Psoas muscle (tissue), 8 donors: ENCODE results near the gene GAMT. TPM values are rescaled to one million over a fixed set of nuclear protein-coding genes. Genes with fewer than 3 reads are reported as not detected.

Source experiments
- ATAC-seq, 4 donors: fragments of 200-7000 bp; cut with Tn5 transposase; one replicate each; pipeline ENCODE4 v1.9.1; 2020; ENCODE audit warnings: moderate library complexity in 3 of 4, mild to moderate bottlenecking in 2 of 4
- DNase-seq, 2 donors: peaks; one replicate each; pipeline ENCODE4 v3.0.0-alpha.2; 2020
- H3K27ac ChIP-seq: fragments of 200-600 bp; one replicate; pipeline ENCODE4 v1.8.0; 2022
- H3K27me3 ChIP-seq, 3 donors: fragments of 200-600 bp in 1 of 3; one replicate each; pipeline versions ENCODE4 v1.6.1 to v1.8.0; 2013 to 2022; ENCODE audit warnings: low read length in 2 of 3, mild to moderate bottlenecking in 2 of 3, moderate library complexity in 1 of 3; ENCODE audit not compliant: insufficient read depth in 3 of 3
- H3K36me3 ChIP-seq, 2 donors: fragments of 200-600 bp in 1 of 2; one replicate each; pipeline versions ENCODE4 v1.6.1 to v1.8.0; 2013 to 2022; ENCODE audit warnings: low read depth in 1 of 2, mild to moderate bottlenecking in 1 of 2, moderate library complexity in 1 of 2; ENCODE audit not compliant: insufficient read depth in 1 of 2
- H3K4me1 ChIP-seq: fragments of 200-600 bp; one replicate; pipeline ENCODE4 v1.8.0; 2022
- H3K4me3 ChIP-seq: fragments of 200-600 bp; one replicate; pipeline ENCODE4 v1.8.0; 2022; ENCODE audit warnings: mild to moderate bottlenecking
- H3K9me3 ChIP-seq: fragments of 200-600 bp; one replicate; pipeline ENCODE4 v1.8.0; 2022
- WGBS, 3 donors: extraction: QIAGEN DNeasy Blood & Tissue Kit; methylation state at CpG; one replicate each; pipeline versions ENCODE4 v1.1.6 to v1.1.7; 2013; 5-methylcytosine and 5-hydroxymethylcytosine counted together
- intact Hi-C, 2 donors: fragments of 100-400 bp; cut with DNase I; formaldehyde crosslinking; loops; one replicate each; pipeline versions ENCODE4 v1.11.0 to v1.14.2; 2022
- polyA plus RNA-seq, 3 donors: library from polyadenylated mRNA; stranded (reverse); fragments of 200-250 nt; gene quantifications; one replicate each; pipeline ENCODE4 v1.2.3, GENCODE V29; 2013
- total RNA-seq, 4 donors: library from RNA; stranded (reverse); fragmentation: NEBNext Ultra II Directional in 2 of 4; extraction: Animal tissue kit (Norgen Biotek cat#: 25700) in 2 of 4; gene quantifications; one replicate each; pipeline versions ENCODE4 v1.2.1 to v1.2.4, GENCODE V29; 2021 to 2023
- TF ChIP-seq, protein P1 (sequence below): fragments of 200-600 bp; IDR thresholded peaks from one replicate; pipeline ENCODE4 v1.8.0; 2022; ENCODE audit warnings: antibody characterized with exemption
- donor health status: healthy with polysubstance abuse.
- donor health status: DM: no; HTN: no; CAD: no; lungs with moderate emphysema.
- donor health status: Bipolar disorder and iron deficiency.
- donor health status: healthy.
- donor health status: DM: yes; HTN: yes; CAD: no.
- donor health status: DM: no; HTN: no; CAD: no.
- donor health status: DM: no; HTN: no; CAD: no.
- donor health status: DM: yes; HTN: yes; CAD: no.

The GAMT gene
- total and polyA plus RNA-seq, 7 donors, result 162 to 464 (median 237) TPM

DNA sequence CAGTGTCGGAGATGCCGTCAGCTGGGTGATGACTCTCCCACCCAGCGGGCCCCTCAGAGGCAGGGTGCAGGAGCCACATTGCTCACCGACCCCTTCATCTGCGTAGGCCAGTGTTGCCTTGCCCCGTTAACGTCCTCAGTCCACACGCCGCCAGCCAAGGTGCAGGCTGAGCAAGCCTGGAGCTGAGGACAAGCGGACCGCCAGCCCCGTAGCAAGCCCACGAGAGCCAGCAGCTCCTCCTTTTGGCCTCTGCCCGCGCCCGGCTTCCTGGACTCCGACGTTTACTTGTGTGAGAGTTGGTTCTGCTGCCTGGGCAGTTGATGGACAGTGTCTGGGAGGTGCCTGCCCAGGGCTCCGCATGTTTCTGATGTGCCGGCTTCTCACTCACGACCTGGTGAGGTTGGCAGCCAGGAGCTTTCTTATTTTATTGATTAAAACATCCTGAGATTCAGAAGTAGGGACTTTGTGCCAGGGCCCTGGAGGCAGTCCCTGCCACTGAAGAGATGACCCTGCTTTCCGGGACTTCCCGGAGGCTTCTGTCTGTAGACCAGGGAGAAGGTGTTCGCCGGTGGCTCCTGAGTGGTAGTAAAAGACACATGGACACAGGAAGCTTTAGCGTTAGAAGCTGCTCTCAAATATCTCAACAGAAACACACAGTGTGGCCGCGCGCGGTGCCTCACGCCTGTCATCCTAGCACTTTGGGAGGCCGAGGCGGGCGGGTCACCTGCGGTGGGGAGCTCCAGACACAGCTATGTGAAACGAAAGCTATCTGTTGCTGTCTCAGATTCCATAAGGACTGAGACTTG, 11.9 kb upstream of the GAMT start:
- ATAC-seq (no peak), DNase-seq (no peak)
- H3K36me3 ChIP-seq, result peaks cover 0 to 22% of the 10 kb centered on the region in 2 donors
- H3K4me1 ChIP-seq, result peaks cover 85% of the 10 kb centered on the region
- 63 to 83% (median 64%) methylated on average over 36 of the region's 36 CpGs for WGBS, 3 donors
- H3K27me3 ChIP-seq, result no peaks in the 10 kb centered on the region
- intact Hi-C loops, result loop anchor here in 1 of 2 donors (10.0 kb wide), 1 partner anchor 138 kb away; the partner anchor contains the start of gene FAM174C
- no peaks in the 10 kb centered on the region for H3K9me3 ChIP-seq
- TF ChIP-seq, protein P1, sequence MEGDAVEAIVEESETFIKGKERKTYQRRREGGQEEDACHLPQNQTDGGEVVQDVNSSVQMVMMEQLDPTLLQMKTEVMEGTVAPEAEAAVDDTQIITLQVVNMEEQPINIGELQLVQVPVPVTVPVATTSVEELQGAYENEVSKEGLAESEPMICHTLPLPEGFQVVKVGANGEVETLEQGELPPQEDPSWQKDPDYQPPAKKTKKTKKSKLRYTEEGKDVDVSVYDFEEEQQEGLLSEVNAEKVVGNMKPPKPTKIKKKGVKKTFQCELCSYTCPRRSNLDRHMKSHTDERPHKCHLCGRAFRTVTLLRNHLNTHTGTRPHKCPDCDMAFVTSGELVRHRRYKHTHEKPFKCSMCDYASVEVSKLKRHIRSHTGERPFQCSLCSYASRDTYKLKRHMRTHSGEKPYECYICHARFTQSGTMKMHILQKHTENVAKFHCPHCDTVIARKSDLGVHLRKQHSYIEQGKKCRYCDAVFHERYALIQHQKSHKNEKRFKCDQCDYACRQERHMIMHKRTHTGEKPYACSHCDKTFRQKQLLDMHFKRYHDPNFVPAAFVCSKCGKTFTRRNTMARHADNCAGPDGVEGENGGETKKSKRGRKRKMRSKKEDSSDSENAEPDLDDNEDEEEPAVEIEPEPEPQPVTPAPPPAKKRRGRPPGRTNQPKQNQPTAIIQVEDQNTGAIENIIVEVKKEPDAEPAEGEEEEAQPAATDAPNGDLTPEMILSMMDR, result no peak
- peak overlapping the region; percentile 95 for H3K27ac ChIP-seq
- H3K4me3 ChIP-seq, result no peak overlapping the region

DNA sequence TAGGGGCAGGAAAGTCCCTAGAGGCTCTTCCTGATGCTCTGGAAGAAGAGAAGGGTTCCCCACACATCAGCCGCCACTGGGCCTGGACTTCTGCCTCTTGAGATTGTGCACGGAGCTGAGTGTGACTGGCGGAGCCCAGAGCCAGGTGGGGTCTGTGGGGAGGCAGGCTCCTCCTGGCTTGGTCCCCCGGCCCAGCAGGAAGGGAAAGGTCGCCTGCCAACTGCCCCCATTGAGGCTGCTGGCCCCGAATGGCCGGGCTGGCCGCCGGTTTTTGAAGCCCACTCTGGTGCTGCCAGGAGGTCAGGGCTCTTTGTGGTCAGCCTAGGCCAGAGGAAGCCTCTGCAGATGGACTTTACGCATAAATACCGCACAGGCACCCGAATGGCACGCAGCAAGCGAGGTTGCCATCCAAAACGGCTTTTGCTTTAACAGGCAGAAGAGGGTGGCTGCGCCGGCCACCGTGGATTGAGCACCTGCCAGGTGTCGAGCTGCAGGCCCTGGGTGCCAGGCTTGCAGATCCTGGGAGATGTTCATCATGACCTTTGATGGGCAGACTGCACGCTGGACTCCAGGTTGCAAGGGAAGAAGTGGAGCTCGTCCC, 11.1 kb upstream of the GAMT start:
- ATAC-seq (no peak), DNase-seq (no peak)
- H3K27ac ChIP-seq, result peak overlapping the region; percentile 95
- TF ChIP-seq, protein P1, result no peak
- H3K4me3 ChIP-seq, result no peak overlapping the region
- intact Hi-C loops, result loop anchor here in 1 of 2 donors (10.0 kb wide), 1 partner anchor 138 kb away; the partner anchor contains the start of gene FAM174C
- no peaks in the 10 kb centered on the region for H3K9me3 ChIP-seq
- 42 to 60% (median 55%) methylated on average over 19 to 21 of the region's 21 CpGs for WGBS, 3 donors
- H3K36me3 ChIP-seq, result peaks cover 0 to 22% of the 10 kb centered on the region in 2 donors
- H3K27me3 ChIP-seq, result no peaks in the 10 kb centered on the region
- peaks cover 77% of the 10 kb centered on the region for H3K4me1 ChIP-seq

DNA sequence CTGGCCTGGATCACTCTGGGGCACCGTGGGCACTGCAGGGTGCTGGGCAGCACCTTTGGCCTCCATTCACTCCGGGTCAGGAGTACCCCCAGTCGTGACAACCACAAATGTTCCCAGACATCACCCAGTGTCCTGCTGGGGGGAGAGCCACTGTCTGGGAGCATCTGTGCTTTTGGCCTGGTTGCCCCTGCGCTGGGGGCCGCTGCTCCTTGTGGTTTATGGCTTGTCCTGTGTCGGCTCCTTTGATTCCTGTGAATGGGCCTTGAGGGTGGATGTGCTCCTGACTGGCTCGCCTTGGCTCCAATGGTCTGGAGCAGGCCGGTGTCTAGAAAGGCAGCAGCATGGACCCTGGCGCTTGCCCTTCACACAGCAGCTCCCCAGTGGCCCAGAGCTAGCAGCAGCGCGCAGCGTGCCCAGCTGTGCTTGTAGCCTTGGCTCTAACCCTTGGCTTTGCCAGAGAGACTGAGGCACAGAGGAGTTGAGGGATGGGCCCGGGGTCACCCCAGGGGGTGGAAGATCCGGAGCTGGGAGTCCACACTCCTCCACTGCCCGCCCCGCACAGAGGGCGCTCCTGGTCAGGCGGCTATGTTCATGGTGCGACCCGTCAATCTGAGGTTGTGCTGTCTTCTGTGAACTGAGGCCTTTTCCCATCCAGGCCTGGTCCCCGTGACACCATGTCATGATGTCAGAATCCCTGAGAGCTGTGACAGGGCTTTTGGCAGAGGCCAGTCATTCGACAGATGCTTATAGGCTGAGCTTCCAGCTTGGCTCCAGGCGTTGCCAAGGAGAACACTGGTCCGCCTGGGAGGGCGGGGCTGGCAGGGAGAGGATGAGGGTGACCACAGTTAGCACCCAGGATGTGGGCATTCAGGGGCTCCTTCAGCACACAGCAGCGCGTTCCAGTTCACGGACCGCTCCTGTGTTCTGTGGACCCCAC, 10.2 kb upstream of the GAMT start:
- H3K36me3 ChIP-seq, result peaks cover 0 to 22% of the 10 kb centered on the region in 2 donors
- WGBS, 3 donors, result 36 to 51% (median 38%) methylated on average over 29 of the region's 29 CpGs
- no peaks in the 10 kb centered on the region for H3K27me3 ChIP-seq
- no peaks in the 10 kb centered on the region for H3K9me3 ChIP-seq
- H3K4me3 ChIP-seq, result peak overlapping the region; percentile 97
- H3K4me1 ChIP-seq, result peaks cover 71% of the 10 kb centered on the region
- peak overlapping the region; percentile 95 for H3K27ac ChIP-seq
- intact Hi-C loops, result loop anchor here in 1 of 2 donors (10.0 kb wide), 1 partner anchor 137 kb away; the partner anchor contains the start of gene FAM174C
- ATAC-seq, result peak; percentile 43 to 66 (median 54)
- DNase-seq, result peak; percentile 77 to 90
- TF ChIP-seq, protein P1, result no peak

DNA sequence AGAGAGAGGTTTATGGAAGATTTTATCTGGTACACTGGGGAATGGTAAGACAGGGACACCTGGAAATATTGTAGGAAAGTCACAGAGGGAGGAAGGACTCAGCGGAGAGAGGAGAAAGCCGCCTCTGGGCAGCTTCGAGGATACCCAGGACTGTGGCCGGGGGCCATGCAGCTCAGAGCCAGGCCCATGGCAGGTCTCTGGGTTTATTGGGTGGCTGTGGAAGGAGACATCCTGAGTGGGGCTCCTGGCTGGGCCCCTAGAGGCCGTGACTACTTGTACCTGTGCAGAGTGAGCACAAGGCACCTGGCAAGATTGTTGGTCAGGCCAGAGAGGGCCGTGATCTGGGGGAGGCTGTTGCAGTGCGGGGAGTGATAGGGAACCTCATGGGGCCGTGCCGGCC, 9.4 kb upstream of the GAMT start:
- peak overlapping the region; percentile 97 for H3K4me3 ChIP-seq

More for the DNA sequence above, 9.4 kb upstream of the GAMT start:
- Histone ChIP-seq H3K9me3 (no peaks in the 10 kb centered on the region), H3K36me3 (peaks cover 0 to 22% of the 10 kb centered on the region in 2 donors), H3K4me1 (peaks cover 66% of the 10 kb centered on the region), H3K27me3 (no peaks in the 10 kb centered on the region), H3K27ac (peak overlapping the region; percentile 95)
- intact Hi-C loops, result loop anchor here in 1 of 2 donors (10.0 kb wide), 1 partner anchor 136 kb away; the partner anchor contains the start of gene FAM174C
- DNase-seq (no peak), ATAC-seq (no peak)
- TF ChIP-seq, protein P1, result no peak
- 62 to 83% (median 70%) methylated on average over 9 of the region's 9 CpGs for WGBS, 3 donors
